Gastrocnemius medialis (tissue), 4 donors: ENCODE data around the gene COL9A3. TPM values are rescaled to one million over a fixed set of nuclear protein-coding genes. Genes with fewer than 3 reads are reported as not detected.

Source experiments
- ATAC-seq, 2 donors: fragments of 150-250 bp; one replicate each; pipeline ENCODE4 v1.9.1; 2016
- DNase-seq, 2 donors: peaks; one replicate each; pipeline ENCODE4 v3.0.0-alpha.2; 2019
- H3K27ac ChIP-seq, 4 donors: fragments of 200-600 bp; sonication (generic); 1 replicate in 1 of 4; 2 replicates in 3 of 4; pipeline ENCODE4 v1.5.1; 2016 to 2018; ENCODE audit warnings: mild to moderate bottlenecking in 2 of 4, moderate library complexity in 1 of 4
- H3K27me3 ChIP-seq, 3 donors: fragments of 200-600 bp; sonication (generic) in 2 of 3; 1 replicate in 1 of 3; 2 replicates in 2 of 3; pipeline versions ENCODE4 v1.5.1 to v1.6.0; 2016 to 2019; ENCODE audit warnings: mild to moderate bottlenecking in 1 of 3, moderate library complexity in 1 of 3
- H3K36me3 ChIP-seq, 2 donors: fragments of 200-600 bp; sonication (generic) in 1 of 2; one replicate each; pipeline ENCODE4 v1.5.1; 2017 to 2018
- H3K4me1 ChIP-seq, 2 donors: fragments of 200-600 bp; sonication (generic) in 1 of 2; one replicate each; pipeline ENCODE4 v1.5.1; 2016 to 2017; ENCODE audit warnings: mild to moderate bottlenecking in 2 of 2
- H3K4me3 ChIP-seq, 4 donors: fragments of 200-600 bp; sonication (generic) in 3 of 4; 1 replicate in 1 of 4; 2 replicates in 3 of 4; pipeline ENCODE4 v1.5.1; 2016 to 2019; ENCODE audit warnings: mild to moderate bottlenecking in 2 of 4
- H3K9me3 ChIP-seq, 3 donors: fragments of 200-600 bp; sonication (generic) in 2 of 3; 1 replicate in 1 of 3; 2 replicates in 2 of 3; pipeline ENCODE4 v1.5.1; 2016 to 2019
- POLR2A ChIP-seq, 2 donors: fragments of 450-650 bp; IDR thresholded peaks; one replicate each; pipeline ENCODE4 v1.6.1; 2017; ENCODE audit warnings: antibody characterized with exemption in 2 of 2, mild to moderate bottlenecking in 2 of 2, moderate library complexity in 2 of 2
- in situ Hi-C, 4 donors: fragments of 200-750 bp; cut with MboI; loops; one replicate each; pipeline versions ENCODE4 v1.15.0 to v1.8.0; 2017; ENCODE audit warnings: low sequenced_read_pairs in 4 of 4
- intact Hi-C: fragments of 100-400 bp; cut with DNase I; formaldehyde crosslinking; loops from one replicate; pipeline ENCODE4 v1.15.1; 2023; ENCODE audit warnings: low total_unique reads
- total RNA-seq, 4 donors: library from RNA; depleted of rRNA; stranded (reverse); fragments of >200 nt; gene quantifications; one replicate each; pipeline versions ENCODE4 v1.1.0 to v1.2.3, GENCODE V29; 2016
- TF ChIP-seq, protein P1 (sequence below), 5 experiments: fragments of 450-650 bp in 3 of 5; fragments of 200-600 bp in 2 of 5; sonication (generic) in 2 of 5; IDR thresholded peaks in 4 of 5; conservative IDR thresholded peaks in 1 of 5; 1 replicate in 4 of 5; 2 replicates in 1 of 5; pipeline ENCODE4 v1.5.1; 2016 to 2019; ENCODE audit warnings: antibody characterized with exemption in 5 of 5, mild to moderate bottlenecking in 3 of 5, moderate library complexity in 3 of 5

The COL9A3 gene
- total RNA-seq, 4 donors from 2014 or later = 0.41 to 4.1 (median 1.6) TPM

DNA sequence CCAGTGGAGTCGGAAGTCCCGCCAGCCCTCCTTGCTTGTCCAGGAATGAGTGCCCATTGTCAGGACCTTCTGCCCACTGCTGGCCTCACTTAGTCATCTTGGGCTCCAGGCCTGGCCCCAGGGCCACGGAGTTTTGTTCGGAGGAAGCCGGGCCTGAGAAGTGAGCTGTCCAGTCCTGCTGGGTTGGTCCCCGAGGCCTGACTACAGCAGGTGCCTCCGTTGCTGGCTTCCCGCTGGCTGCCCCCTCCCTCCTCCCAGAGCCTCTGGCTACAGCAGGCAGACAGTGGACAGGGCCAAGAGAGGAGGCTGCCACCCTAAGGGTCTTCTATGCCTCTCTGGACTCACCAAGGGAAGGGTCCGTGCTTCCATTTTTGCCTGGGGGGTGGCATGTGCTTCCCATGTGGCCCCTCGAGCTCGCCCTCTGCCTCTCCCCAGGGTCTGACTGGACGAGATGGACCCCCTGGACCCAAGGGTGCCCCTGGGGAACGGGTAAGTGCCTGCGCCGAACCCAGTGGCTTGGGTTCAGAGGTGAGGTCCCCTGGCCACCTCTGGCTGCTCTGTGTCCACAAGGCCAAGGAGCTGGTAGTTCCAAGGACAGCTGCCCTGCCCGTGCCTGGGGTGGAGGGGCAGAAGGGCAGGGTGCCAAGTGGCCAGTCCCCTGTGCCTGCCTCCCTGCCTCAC is 2.8 kb downstream of the COL9A3 start:
- no peak overlapping the region for H3K4me3 ChIP-seq
- H3K27ac ChIP-seq = peak overlapping the region in 1 of 4 donors; percentile 35
- no peak for TF ChIP-seq POLR2A (IDR thresholded peaks at IDR 0.05)
- TF ChIP-seq, protein P1, sequence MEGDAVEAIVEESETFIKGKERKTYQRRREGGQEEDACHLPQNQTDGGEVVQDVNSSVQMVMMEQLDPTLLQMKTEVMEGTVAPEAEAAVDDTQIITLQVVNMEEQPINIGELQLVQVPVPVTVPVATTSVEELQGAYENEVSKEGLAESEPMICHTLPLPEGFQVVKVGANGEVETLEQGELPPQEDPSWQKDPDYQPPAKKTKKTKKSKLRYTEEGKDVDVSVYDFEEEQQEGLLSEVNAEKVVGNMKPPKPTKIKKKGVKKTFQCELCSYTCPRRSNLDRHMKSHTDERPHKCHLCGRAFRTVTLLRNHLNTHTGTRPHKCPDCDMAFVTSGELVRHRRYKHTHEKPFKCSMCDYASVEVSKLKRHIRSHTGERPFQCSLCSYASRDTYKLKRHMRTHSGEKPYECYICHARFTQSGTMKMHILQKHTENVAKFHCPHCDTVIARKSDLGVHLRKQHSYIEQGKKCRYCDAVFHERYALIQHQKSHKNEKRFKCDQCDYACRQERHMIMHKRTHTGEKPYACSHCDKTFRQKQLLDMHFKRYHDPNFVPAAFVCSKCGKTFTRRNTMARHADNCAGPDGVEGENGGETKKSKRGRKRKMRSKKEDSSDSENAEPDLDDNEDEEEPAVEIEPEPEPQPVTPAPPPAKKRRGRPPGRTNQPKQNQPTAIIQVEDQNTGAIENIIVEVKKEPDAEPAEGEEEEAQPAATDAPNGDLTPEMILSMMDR (IDR thresholded peaks at IDR 0.05 in 4 of 5, conservative IDR thresholded peaks at IDR 0.05 in 1 of 5) = no peak
- DNase-seq (no peak), ATAC-seq (no peak)
- H3K9me3 ChIP-seq = no peaks in the 10 kb centered on the region
- H3K27me3 ChIP-seq = peaks cover 44 to 54% (median 53%) of the 10 kb centered on the region in 3 donors
- H3K4me1 ChIP-seq = peaks cover 14 to 24% of the 10 kb centered on the region in 2 donors
- in situ Hi-C loops (no loop called here), intact Hi-C loops (no loop called here)
- no peaks in the 10 kb centered on the region for H3K36me3 ChIP-seq

DNA sequence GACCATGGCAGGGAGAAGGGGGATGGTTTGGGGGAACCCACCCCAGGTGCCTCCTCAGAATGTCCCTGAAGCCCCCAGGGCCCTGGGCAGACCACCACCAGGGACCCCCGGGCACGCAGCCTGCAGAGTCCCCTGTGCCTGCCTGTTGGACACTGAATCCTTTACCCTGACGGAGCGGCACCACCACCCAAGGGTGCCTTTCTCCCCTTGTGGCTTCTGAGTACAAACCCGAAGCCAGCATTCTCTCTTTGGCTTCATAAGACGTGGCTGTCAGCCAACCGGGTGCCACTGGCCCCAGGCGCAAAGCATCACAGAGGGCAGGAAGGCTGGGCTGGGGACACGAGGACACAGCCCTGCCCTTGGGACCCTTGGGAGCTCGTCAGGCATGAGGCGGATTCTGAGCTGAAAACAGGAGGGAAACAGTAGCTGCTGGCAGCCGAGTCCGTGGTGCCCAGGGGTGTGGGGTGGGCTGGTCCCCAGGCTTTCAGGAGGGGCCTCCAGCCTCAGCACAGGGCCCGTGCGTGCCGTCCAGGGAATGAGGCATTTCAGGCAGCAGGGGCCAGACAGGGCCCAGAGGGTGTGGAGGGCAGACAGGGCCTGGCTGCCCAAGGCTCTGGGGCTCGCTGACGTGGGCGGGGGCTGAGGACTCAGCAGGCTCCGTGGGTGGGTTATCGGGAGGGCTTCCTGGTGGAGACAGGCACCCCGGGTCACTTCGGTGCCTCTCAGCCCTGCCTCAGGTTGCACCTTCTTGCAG is 3.5 kb downstream of the COL9A3 start:
- Histone ChIP-seq H3K9me3 (no peaks in the 10 kb centered on the region), H3K27ac (no peak overlapping the region), H3K4me1 (peaks cover 14 to 27% of the 10 kb centered on the region in 2 donors), H3K36me3 (no peaks in the 10 kb centered on the region), H3K4me3 (no peak overlapping the region), H3K27me3 (peaks cover 39 to 48% (median 47%) of the 10 kb centered on the region in 3 donors)
- intact Hi-C loops = no loop called here
- in situ Hi-C loops = no loop called here
- ATAC-seq = no peak
- DNase-seq = no peak
- TF ChIP-seq, protein P1 (IDR thresholded peaks at IDR 0.05 in 4 of 5, conservative IDR thresholded peaks at IDR 0.05 in 1 of 5) = no peak
- no peak for TF ChIP-seq POLR2A (IDR thresholded peaks at IDR 0.05)

DNA sequence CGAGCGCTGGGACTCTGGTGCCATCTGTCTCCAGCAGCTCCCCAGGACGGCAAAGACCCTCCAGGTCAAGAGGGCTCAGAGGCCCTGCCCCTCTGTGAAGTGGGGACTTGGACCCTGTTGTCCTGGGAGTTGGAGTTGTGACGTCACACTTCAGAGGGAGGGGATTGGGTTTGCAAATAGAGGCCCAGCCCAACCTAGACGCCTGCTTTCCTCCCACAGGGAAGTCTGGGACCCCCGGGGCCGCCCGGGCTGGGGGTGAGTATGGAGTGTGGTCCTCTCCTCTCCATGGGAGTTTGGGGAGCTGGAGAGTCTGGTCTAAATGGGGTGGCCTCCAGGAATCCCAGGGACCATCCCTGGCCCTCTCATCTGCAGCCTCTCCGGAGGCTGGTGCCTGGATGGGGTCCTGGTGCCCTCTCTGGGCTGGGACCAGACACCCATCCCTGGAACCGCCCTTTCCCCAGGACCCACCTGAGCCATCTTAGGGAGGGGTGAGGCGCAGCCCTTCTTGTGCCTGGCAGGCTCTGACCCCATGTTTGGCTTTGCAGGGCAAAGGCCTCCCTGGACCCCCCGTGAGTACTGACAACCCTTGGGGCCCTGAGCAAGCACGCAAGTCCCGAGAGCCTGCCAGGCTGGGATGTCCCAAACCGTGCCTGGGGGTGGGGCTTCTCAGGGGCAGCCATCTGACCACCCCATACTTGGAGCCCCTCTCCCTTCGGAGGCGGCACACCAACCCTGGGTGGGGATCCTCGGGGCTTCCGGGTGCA is 4.3 kb downstream of the COL9A3 start:
- ATAC-seq (no peak), DNase-seq (no peak)
- Histone ChIP-seq H3K9me3 (no peaks in the 10 kb centered on the region), H3K27ac (no peak overlapping the region), H3K27me3 (peaks cover 32 to 40% (median 39%) of the 10 kb centered on the region in 3 donors), H3K4me1 (peaks cover 12 to 24% of the 10 kb centered on the region in 2 donors), H3K36me3 (no peaks in the 10 kb centered on the region), H3K4me3 (no peak overlapping the region)
- TF ChIP-seq, protein P1 (IDR thresholded peaks at IDR 0.05 in 4 of 5, conservative IDR thresholded peaks at IDR 0.05 in 1 of 5) = no peak
- TF ChIP-seq POLR2A (IDR thresholded peaks at IDR 0.05) = no peak
- intact Hi-C loops (no loop called here), in situ Hi-C loops (no loop called here)

DNA sequence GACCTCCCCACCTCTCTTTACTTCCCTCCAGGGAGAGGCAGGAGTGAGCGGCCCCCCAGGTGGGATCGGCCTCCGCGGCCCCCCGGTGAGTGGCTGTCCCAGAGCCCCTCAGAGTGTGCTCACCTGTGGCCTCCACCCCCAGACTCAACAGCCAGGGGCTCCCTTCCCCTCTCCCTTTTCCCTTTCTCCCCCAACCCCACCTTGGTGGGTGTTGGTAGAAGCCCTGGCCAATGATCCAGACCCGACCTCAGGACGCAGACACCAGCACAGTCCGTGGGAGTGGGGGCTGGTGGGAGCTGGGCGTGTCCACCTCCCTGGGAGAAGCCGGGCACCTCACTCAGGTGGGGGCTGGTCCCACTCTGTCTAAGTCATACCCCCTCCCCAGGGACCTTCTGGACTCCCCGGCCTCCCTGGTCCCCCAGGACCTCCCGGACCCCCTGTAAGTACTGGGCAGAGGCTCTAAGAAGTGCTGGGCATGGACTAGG is 4.9 kb downstream of the COL9A3 start:
- no peak overlapping the region for H3K27ac ChIP-seq
- in situ Hi-C loops = no loop called here
- TF ChIP-seq, protein P1 (IDR thresholded peaks at IDR 0.05 in 4 of 5, conservative IDR thresholded peaks at IDR 0.05 in 1 of 5) = no peak
- no peak for TF ChIP-seq POLR2A (IDR thresholded peaks at IDR 0.05)
- DNase-seq = no peak
- peaks cover 12 to 20% of the 10 kb centered on the region in 2 donors for H3K4me1 ChIP-seq
- H3K36me3 ChIP-seq = no peaks in the 10 kb centered on the region
- no peaks in the 10 kb centered on the region for H3K9me3 ChIP-seq
- peaks cover 27 to 34% (median 33%) of the 10 kb centered on the region in 3 donors for H3K27me3 ChIP-seq
- intact Hi-C loops = no loop called here
- no peak overlapping the region for H3K4me3 ChIP-seq
- no peak for ATAC-seq
